HEK293 (cell line): ENCODE data around the gene POMP.

Experiments used
- CTCF ChIA-PET: fragments of 350-600 bp; formaldehyde crosslinking; extraction: SDS; loops from one replicate; lab custom pipeline; 2021; ENCODE audit warnings: antibody characterized with exemption; lab: Yijun Ruan, JAX
- POLR2A ChIA-PET: fragments of 300-600 bp; formaldehyde crosslinking; extraction: SDS; loops from one replicate; lab custom pipeline; 2020; ENCODE audit warnings: antibody characterized with exemption, inconsistent platforms; lab: Yijun Ruan, JAX
- H3K27ac ChIP-seq: fragments of 200-500 bp; sonication (Bioruptor generic); 2 replicates; pipeline ENCODE4 v1.5.1; 2014; ENCODE audit warnings: low read depth, low read length, control low read depth, inconsistent platforms; ENCODE audit errors: extremely low read depth
- H3K36me3 ChIP-seq, 2 experiments: fragments of 200-500 bp in 1 of 2; sonication (Bioruptor generic) in 1 of 2; 1 replicate in 1 of 2; 2 replicates in 1 of 2; pipeline ENCODE4 v1.5.1; 2014 to 2017; ENCODE audit warnings: inconsistent platforms in 2 of 2, low read length in 2 of 2; ENCODE audit not compliant: control insufficient read depth in 2 of 2, insufficient read depth in 1 of 2
- H3K4me1 ChIP-seq: fragments of 200-500 bp; sonication (Bioruptor generic); 2 replicates; pipeline ENCODE4 v1.5.1; 2014; ENCODE audit warnings: mild to moderate bottlenecking, low read length, inconsistent platforms; ENCODE audit not compliant: control insufficient read depth, insufficient read depth
- H3K4me3 ChIP-seq: 2 replicates; pipeline ENCODE4 v1.5.1; 2011; ENCODE audit warnings: low read depth, mild to moderate bottlenecking, control low read depth, low read length, moderate library complexity
- H3K9me3 ChIP-seq: fragments of 200-500 bp; sonication (Bioruptor generic); 2 replicates; pipeline ENCODE4 v1.5.1; 2014; ENCODE audit warnings: low read depth, low read length, inconsistent platforms; ENCODE audit not compliant: control insufficient read depth, insufficient read depth
- EGR2 ChIP-seq: fragments of 450-650 bp; formaldehyde crosslinking; IDR thresholded peaks from 2 replicates; pipeline ENCODE4 v1.5.1; 2016; ENCODE audit warnings: low read depth, missing biosample characterization, missing genetic modification characterization
- REPIN1 ChIP-seq: fragments of 450-650 bp; formaldehyde crosslinking; IDR thresholded peaks from 2 replicates; pipeline ENCODE4 v1.5.1; 2017; ENCODE audit warnings: missing biosample characterization, missing genetic modification characterization, low read depth
- YY1 ChIP-seq: fragments of 450-650 bp; formaldehyde crosslinking; IDR thresholded peaks from 2 replicates; pipeline ENCODE4 v1.5.1; 2018; ENCODE audit warnings: missing biosample characterization, missing genetic modification characterization
- ZFHX2 ChIP-seq: fragments of 450-650 bp; formaldehyde crosslinking; conservative IDR thresholded peaks from 2 replicates; pipeline ENCODE4 v1.5.1; 2016; ENCODE audit warnings: missing biosample characterization, missing genetic modification characterization
- ZFP41 ChIP-seq: fragments of 450-650 bp; formaldehyde crosslinking; IDR thresholded peaks from 2 replicates; pipeline ENCODE4 v1.5.1; 2016; ENCODE audit warnings: missing biosample characterization, missing genetic modification characterization, borderline replicate concordance
- ZFP69B ChIP-seq: fragments of 450-650 bp; formaldehyde crosslinking; IDR thresholded peaks from 2 replicates; pipeline ENCODE4 v1.5.1; 2016; ENCODE audit warnings: missing biosample characterization, missing genetic modification characterization
- ZIC2 ChIP-seq: fragments of 450-650 bp; formaldehyde crosslinking; IDR thresholded peaks from 2 replicates; pipeline ENCODE4 v1.5.1; 2016; ENCODE audit warnings: missing biosample characterization, missing genetic modification characterization
- ZNF174 ChIP-seq: fragments of 450-650 bp; formaldehyde crosslinking; IDR thresholded peaks from 2 replicates; pipeline ENCODE4 v1.5.0; 2017; ENCODE audit warnings: missing biosample characterization, mild to moderate bottlenecking, missing genetic modification characterization
- ZNF221 ChIP-seq: fragments of 450-650 bp; formaldehyde crosslinking; IDR thresholded peaks from 2 replicates; pipeline ENCODE4 v1.5.1; 2017; ENCODE audit warnings: missing biosample characterization, missing genetic modification characterization, borderline replicate concordance
- ZNF24 ChIP-seq: fragments of 450-650 bp; formaldehyde crosslinking; IDR thresholded peaks from 2 replicates; pipeline ENCODE4 v1.5.1; 2016; ENCODE audit warnings: missing biosample characterization, missing genetic modification characterization
- ZNF335 ChIP-seq: fragments of 450-650 bp; formaldehyde crosslinking; conservative IDR thresholded peaks from 2 replicates; pipeline ENCODE4 v1.5.1; 2016; ENCODE audit warnings: missing biosample characterization, missing genetic modification characterization
- ZNF600 ChIP-seq: fragments of 450-650 bp; formaldehyde crosslinking; IDR thresholded peaks from 2 replicates; pipeline ENCODE4 v1.5.1; 2016; ENCODE audit warnings: missing biosample characterization, missing genetic modification characterization
- ZNF776 ChIP-seq: fragments of 450-650 bp; formaldehyde crosslinking; IDR thresholded peaks from 2 replicates; pipeline ENCODE4 v1.5.0; 2017; ENCODE audit warnings: missing biosample characterization, missing genetic modification characterization, borderline replicate concordance
- TF ChIP-seq, protein P1 (sequence below): fragments of 450-650 bp; formaldehyde crosslinking; IDR thresholded peaks from 2 replicates; pipeline ENCODE4 v1.5.1; 2016; ENCODE audit warnings: missing biosample characterization, missing genetic modification characterization
- TF ChIP-seq, protein P2 (sequence below): fragments of 450-650 bp; formaldehyde crosslinking; conservative IDR thresholded peaks from 2 replicates; pipeline ENCODE4 v1.5.1; 2016; ENCODE audit warnings: low read depth, missing biosample characterization, missing genetic modification characterization
- TF ChIP-seq, protein P3 (sequence below): fragments of 450-650 bp; formaldehyde crosslinking; IDR thresholded peaks from 2 replicates; pipeline ENCODE4 v1.5.1; 2017; ENCODE audit warnings: missing biosample characterization, missing genetic modification characterization

The POMP gene

DNA sequence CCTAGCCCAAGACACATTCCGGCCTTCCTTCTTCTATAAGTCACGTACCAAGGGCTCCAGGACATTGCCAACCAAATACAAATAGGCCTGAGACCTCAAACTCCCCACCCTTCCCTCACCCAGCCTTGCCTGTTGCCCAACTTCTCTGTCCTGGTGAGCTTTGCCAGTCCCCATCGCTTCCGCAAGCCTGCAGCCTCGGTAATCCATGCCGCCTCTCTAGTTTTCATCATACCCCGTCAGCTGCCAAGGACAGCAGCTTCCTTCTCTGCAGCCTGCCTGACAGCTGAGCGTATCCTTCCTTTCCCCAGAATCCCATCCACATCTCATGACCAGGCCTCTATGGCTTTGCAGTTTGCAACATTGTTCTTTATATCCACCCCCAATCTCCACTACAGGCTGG is 36.6 kb upstream of the POMP start:
- no peaks in the 10 kb centered on the region for H3K4me1 ChIP-seq
- no peak for TF ChIP-seq ZFP41
- TF ChIP-seq ZNF776 (tag by site-specific recombination): no peak
- TF ChIP-seq, protein P1, sequence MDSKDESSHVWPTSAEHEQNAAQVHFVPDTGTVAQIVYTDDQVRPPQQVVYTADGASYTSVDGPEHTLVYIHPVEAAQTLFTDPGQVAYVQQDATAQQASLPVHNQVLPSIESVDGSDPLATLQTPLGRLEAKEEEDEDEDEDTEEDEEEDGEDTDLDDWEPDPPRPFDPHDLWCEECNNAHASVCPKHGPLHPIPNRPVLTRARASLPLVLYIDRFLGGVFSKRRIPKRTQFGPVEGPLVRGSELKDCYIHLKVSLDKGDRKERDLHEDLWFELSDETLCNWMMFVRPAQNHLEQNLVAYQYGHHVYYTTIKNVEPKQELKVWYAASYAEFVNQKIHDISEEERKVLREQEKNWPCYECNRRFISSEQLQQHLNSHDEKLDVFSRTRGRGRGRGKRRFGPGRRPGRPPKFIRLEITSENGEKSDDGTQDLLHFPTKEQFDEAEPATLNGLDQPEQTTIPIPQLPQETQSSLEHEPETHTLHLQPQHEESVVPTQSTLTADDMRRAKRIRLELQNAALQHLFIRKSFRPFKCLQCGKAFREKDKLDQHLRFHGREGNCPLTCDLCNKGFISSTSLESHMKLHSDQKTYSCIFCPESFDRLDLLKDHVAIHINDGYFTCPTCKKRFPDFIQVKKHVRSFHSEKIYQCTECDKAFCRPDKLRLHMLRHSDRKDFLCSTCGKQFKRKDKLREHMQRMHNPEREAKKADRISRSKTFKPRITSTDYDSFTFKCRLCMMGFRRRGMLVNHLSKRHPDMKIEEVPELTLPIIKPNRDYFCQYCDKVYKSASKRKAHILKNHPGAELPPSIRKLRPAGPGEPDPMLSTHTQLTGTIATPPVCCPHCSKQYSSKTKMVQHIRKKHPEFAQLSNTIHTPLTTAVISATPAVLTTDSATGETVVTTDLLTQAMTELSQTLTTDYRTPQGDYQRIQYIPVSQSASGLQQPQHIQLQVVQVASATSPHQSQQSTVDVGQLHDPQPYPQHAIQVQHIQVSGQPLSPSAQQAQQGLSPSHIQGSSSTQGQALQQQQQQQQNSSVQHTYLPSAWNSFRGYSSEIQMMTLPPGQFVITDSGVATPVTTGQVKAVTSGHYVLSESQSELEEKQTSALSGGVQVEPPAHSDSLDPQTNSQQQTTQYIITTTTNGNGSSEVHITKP (tag by site-specific recombination): no peak
- TF ChIP-seq ZNF335 (tag by site-specific recombination): no peak
- TF ChIP-seq REPIN1 (tag by site-specific recombination): no peak
- TF ChIP-seq ZNF24 (tag by site-specific recombination): no peak
- ChIA-PET CTCF (interaction anchor here (1.0 kb wide), 1 partner anchor 14 kb away, joined by 3 read pairs; no protein-coding TSS in a partner anchor), POLR2A (no interaction called here)
- H3K9me3 ChIP-seq: no peaks in the 10 kb centered on the region
- H3K27ac ChIP-seq: no peak overlapping the region
- no peak overlapping the region for H3K4me3 ChIP-seq
- H3K36me3 ChIP-seq: no peaks in the 10 kb centered on the region

DNA sequence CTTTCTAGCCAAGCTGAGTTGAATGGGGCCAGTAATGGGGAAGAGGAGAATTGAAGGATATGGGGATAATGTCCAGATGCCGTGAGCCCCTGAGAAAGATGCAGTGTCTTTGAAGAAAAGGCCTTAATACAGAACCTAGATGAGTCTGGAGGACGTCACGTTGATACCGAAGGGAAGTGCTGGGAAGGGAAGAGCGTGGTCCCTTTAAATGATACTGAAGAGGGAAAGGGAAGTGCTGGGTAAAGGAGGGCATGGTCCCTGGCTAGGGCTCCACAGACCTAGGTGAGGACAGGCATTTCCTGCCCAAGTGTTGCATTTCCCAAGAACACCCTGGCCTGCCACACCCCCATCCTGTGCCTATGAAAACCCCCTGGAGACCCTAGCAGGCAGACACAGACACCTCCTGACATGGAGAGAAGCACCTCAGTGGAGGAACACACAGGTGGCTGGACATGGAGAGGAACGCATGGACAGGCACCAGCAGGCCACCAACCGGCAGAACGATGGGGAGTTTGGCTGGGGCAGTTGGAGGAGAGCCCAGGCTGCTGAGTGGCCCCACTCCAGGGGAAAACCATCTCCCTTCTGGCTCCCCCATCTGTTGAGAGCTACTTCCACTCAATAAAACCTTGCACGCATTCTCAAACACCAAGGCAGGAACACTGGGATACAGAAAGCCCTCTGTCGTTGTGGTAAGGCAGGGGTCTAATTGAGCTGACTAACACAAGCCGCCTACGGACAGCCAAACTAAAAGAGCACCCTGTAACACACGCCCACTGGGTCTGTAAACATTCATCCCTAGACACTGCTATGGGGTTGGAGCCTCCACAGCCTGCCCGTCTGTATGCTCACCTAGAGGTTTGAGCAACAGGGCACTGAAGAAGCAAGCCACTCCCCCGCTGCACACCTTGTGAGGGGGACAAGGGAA is 34.9 kb upstream of the POMP start:
- Histone ChIP-seq H3K9me3 (no peaks in the 10 kb centered on the region), H3K4me3 (no peak overlapping the region), H3K36me3 (no peaks in the 10 kb centered on the region), H3K4me1 (no peaks in the 10 kb centered on the region), H3K27ac (no peak overlapping the region)
- ChIA-PET CTCF (interaction anchor here (0.6 to 1.0 kb wide), 3 partner anchors 60 to 565 kb away, joined by 3 to 4 read pairs (median 4); no protein-coding TSS in a partner anchor), POLR2A (no interaction called here)
- TF ChIP-seq, protein P2, sequence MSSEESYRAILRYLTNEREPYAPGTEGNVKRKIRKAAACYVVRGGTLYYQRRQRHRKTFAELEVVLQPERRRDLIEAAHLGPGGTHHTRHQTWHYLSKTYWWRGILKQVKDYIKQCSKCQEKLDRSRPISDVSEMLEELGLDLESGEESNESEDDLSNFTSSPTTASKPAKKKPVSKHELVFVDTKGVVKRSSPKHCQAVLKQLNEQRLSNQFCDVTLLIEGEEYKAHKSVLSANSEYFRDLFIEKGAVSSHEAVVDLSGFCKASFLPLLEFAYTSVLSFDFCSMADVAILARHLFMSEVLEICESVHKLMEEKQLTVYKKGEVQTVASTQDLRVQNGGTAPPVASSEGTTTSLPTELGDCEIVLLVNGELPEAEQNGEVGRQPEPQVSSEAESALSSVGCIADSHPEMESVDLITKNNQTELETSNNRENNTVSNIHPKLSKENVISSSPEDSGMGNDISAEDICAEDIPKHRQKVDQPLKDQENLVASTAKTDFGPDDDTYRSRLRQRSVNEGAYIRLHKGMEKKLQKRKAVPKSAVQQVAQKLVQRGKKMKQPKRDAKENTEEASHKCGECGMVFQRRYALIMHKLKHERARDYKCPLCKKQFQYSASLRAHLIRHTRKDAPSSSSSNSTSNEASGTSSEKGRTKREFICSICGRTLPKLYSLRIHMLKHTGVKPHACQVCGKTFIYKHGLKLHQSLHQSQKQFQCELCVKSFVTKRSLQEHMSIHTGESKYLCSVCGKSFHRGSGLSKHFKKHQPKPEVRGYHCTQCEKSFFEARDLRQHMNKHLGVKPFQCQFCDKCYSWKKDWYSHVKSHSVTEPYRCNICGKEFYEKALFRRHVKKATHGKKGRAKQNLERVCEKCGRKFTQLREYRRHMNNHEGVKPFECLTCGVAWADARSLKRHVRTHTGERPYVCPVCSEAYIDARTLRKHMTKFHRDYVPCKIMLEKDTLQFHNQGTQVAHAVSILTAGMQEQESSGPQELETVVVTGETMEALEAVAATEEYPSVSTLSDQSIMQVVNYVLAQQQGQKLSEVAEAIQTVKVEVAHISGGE (tag by site-specific recombination): no peak
- TF ChIP-seq ZFHX2 (tag by site-specific recombination): peak; percentile 87
- TF ChIP-seq ZIC2 (tag by site-specific recombination): peak; percentile 71
- TF ChIP-seq EGR2 (tag by site-specific recombination): peak; percentile 80

DNA sequence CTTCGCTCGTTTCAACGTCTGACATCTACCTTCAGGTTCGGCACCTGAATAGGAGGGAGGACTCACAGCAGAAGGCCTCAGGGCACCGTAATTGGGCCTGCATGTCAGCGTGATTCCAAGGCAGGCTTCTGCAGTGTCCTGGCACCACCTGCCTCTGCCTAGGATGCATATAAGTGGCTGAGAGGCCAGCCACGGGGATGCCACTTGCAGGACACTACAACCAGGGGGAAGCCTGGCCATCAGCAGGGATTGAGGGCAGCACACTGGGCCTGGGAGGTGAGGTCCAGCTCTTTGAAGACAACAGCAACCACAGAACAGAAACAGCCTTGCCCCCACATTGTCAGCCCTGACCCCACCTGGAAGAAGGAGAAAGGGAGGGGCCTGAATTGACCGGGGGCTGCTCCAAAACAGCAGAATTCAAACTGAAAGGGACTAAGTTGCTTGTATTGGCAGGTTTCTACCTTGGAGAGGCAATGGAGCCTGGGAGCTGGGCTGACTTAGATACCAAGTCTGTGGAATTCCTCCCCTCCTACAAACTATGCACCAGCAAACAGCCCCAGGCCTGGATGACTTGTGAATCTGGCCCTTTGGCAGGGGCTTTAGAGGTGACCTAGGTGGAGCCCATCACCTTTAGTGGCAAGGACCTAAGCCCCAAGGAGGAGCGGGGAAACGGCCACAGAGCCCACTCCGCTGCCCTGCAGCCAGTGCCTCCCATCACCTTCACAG is 34.1 kb upstream of the POMP start:
- H3K4me1 ChIP-seq: no peaks in the 10 kb centered on the region
- H3K36me3 ChIP-seq: no peaks in the 10 kb centered on the region
- H3K9me3 ChIP-seq: no peaks in the 10 kb centered on the region
- ChIA-PET CTCF (interaction anchor here (0.6 to 1.0 kb wide), 2 partner anchors 170 to 565 kb away, joined by 3 to 4 read pairs; no protein-coding TSS in a partner anchor), POLR2A (no interaction called here)
- no peak overlapping the region for H3K27ac ChIP-seq
- no peak overlapping the region for H3K4me3 ChIP-seq
- no peak for TF ChIP-seq ZNF174 (tag by site-specific recombination)
- TF ChIP-seq, protein P3, sequence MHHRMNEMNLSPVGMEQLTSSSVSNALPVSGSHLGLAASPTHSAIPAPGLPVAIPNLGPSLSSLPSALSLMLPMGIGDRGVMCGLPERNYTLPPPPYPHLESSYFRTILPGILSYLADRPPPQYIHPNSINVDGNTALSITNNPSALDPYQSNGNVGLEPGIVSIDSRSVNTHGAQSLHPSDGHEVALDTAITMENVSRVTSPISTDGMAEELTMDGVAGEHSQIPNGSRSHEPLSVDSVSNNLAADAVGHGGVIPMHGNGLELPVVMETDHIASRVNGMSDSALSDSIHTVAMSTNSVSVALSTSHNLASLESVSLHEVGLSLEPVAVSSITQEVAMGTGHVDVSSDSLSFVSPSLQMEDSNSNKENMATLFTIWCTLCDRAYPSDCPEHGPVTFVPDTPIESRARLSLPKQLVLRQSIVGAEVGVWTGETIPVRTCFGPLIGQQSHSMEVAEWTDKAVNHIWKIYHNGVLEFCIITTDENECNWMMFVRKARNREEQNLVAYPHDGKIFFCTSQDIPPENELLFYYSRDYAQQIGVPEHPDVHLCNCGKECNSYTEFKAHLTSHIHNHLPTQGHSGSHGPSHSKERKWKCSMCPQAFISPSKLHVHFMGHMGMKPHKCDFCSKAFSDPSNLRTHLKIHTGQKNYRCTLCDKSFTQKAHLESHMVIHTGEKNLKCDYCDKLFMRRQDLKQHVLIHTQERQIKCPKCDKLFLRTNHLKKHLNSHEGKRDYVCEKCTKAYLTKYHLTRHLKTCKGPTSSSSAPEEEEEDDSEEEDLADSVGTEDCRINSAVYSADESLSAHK (tag by site-specific recombination): no peak
- TF ChIP-seq ZFP69B (tag by site-specific recombination): no peak
- no peak for TF ChIP-seq ZNF221 (tag by site-specific recombination)
- TF ChIP-seq YY1: no peak
- no peak for TF ChIP-seq ZNF600 (tag by site-specific recombination)
